GM20431 (cell line): ENCODE measurements around the gene EYA4.

ENCODE experiments used
- in situ Hi-C: fragments of 300-500 bp; cut with MseI, MboI; formaldehyde crosslinking; loops from one replicate; pipeline ENCODE4 v1.15.0; 2020; ENCODE audit warnings: low sequenced_read_pairs; ENCODE audit not compliant: unreplicated experiment

Gene EYA4

GRCh38 chr6:133241901-133242636 is 912 bp downstream of the EYA4 start:
- in situ Hi-C loops, result no loop called here

GRCh38 chr6:133242637-133243585 is 1.8 kb downstream of the EYA4 start:
- in situ Hi-C loops, result no loop called here

GRCh38 chr6:133243723-133244305 is 2.7 kb downstream of the EYA4 start:
- in situ Hi-C loops, result no loop called here

- in situ Hi-C loops, result no loop called here
Observed at GRCh38 chr6:133244519-133244918, 3.4 kb downstream of the EYA4 start.

GRCh38 chr6:133245007-133245406 is 3.9 kb downstream of the EYA4 start:
- in situ Hi-C loops, result no loop called here

- in situ Hi-C loops, result no loop called here
Observed at GRCh38 chr6:133245422-133245903, 4.3 kb downstream of the EYA4 start.

- in situ Hi-C loops, result no loop called here
Observed at GRCh38 chr6:133247581-133247980, 6.4 kb downstream of the EYA4 start.

GRCh38 chr6:133248241-133249001 is 7.3 kb downstream of the EYA4 start:
- in situ Hi-C loops, result no loop called here

GRCh38 chr6:133251688-133252087 is 10.5 kb downstream of the EYA4 start:
- in situ Hi-C loops, result no loop called here

- in situ Hi-C loops, result no loop called here
Observed at GRCh38 chr6:133254552-133255228, 13.5 kb downstream of the EYA4 start.

GRCh38 chr6:133257545-133258105 is 16.5 kb downstream of the EYA4 start:
- in situ Hi-C loops, result no loop called here

GRCh38 chr6:133259561-133259960 is 18.4 kb downstream of the EYA4 start:
- in situ Hi-C loops, result no loop called here

- in situ Hi-C loops, result no loop called here
Observed at GRCh38 chr6:133262804-133263203, 21.6 kb downstream of the EYA4 start.

GRCh38 chr6:133265066-133265465 is 23.9 kb downstream of the EYA4 start:
- in situ Hi-C loops, result no loop called here

GRCh38 chr6:133266186-133266585 is 25.0 kb downstream of the EYA4 start:
- in situ Hi-C loops, result no loop called here

- in situ Hi-C loops, result no loop called here
Observed at GRCh38 chr6:133268621-133269020, 27.5 kb downstream of the EYA4 start.

- in situ Hi-C loops, result no loop called here
Observed at GRCh38 chr6:133274813-133275212, 33.7 kb downstream of the EYA4 start.

GRCh38 chr6:133275213-133275612 is 34.1 kb downstream of the EYA4 start:
- in situ Hi-C loops, result no loop called here

GRCh38 chr6:133277228-133277899 is 36.2 kb downstream of the EYA4 start:
- in situ Hi-C loops, result no loop called here
